CD4-positive, alpha-beta T cell treated with Interleukin-2 at 100 ng/mL for 4 hours (primary cell): ENCODE measurements around the gene GPER1.
"Not testable (repeated sequence)": the region's sequence is repeated elsewhere in the genome, so short reads cannot be mapped to it uniquely, and the experiment has no call there.

Source experiments
- DNase-seq: peaks from one replicate; pipeline ENCODE4 v3.0.0-alpha.2; 2020; ENCODE audit warnings: low spot score

Gene GPER1

DNA sequence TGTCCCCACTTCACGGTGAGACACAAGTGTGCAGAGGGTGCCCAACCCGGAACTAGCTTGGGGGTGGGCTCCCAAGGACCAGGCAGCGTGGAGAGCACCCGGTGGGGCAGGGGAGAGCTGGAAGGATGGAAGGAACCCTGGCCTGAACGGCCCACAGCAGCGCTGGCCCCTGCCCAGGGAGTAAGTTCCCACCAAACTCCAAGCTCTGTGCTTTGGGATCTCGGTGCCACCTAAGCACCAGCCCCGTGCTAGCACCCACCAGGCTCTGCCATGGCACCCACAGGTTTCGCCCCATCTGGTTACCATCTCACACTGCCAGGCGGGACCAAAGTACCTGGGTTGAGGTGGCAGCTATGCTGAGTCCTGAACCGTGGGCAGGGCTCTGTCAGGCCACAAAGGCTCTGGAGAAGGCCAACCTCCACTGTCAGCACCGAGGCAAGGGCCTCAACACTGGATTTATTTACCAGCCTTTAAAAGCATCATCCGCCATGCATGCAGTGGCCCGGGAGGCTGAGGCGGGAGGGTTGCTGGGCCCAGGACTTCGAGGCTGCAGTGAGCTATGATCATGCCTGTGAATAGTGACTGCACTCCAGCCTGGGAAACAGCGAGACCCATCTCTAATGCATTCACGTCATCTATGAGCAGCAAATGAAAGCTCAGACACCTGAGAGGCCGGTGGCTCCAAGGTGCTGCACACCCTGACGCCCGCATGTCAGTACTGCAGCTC lies 16.0 kb downstream of the GPER1 start:
- no peak for DNase-seq

DNA sequence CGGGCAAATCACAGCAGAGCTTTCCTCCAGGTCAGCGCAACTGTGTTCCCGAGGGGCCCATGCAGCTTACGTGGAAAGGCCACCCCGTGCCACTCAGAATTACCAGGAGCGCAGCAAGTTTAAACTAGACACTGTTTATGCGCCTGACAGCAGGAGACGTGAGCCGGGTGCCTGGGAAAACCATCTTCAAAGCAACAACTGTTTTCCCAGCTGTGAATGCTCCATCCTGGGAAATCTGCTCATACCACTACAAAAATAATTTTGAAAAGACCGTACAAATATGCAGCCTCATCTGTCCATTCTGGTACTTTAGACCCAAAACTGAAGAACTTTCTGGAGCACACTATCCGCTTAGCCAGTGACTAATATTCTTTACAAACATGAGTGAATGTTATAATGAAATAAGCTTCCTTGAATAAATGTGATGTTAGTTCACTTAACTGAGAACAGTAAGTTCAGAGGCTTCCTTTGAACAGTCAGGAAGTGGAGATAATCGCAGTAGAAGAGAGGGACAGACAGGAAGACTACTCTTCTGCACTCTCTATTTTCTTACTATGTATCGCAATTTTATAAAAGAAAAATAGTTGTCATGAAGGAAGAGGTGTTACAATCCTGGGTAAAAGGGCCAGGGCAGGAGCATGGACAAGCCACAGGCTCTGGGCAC lies 16.7 kb downstream of the GPER1 start:
- DNase-seq: no peak

DNA sequence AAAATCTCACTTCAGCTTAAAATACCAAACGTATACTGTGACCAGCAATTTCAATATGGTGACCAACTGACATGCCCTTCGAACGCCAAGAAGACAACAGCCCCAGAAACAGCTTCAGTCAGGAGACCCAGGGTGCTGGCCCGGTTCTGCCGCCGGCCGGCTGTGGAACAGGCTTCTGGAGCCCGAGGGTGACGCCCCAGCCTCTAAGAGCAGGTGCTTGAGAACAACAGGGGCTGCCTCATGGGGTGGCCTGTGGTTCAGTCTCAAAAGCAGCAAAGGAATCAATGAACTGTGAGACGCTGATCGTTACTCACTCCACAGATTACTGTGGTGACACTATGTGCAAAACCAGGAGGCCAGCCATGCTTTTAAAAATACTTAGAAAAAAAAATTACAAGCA lies 17.3 kb downstream of the GPER1 start:
- DNase-seq: no peak

DNA sequence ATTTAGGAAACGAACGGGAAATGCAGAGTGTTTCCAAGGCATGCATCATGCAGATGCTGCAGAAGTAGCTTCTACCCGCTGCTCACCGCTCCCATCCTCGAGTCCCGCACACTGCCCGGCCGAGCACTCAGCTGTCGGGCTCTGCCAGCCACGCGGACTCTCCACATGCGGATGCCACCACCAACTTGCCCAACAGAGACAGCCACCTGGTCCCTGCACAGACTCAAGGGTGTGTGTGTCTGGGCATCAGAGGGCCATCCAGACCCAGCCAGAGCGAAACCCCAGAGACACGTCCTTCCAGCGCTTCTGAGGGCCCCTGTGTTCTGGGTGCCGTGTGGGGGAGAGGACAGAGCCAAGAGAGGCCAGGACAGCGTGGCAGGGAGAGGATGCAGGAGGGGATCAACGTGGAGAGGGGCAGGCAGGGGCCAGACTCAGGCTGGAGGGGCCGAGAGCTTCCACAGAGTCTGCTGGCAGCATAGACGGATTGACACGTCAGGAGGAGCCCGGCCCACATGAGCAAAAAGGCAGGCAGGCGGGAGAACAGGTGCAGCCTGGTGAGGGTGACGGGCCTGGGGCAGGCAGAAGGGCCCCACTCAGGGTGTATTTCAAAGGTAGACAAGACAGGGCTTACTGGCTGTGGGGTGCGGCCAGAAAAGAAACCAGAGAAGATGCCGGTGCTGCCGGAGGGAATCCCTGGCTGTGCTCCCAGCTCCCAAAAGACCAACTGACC lies 18.3 kb downstream of the GPER1 start:
- no peak for DNase-seq

DNA sequence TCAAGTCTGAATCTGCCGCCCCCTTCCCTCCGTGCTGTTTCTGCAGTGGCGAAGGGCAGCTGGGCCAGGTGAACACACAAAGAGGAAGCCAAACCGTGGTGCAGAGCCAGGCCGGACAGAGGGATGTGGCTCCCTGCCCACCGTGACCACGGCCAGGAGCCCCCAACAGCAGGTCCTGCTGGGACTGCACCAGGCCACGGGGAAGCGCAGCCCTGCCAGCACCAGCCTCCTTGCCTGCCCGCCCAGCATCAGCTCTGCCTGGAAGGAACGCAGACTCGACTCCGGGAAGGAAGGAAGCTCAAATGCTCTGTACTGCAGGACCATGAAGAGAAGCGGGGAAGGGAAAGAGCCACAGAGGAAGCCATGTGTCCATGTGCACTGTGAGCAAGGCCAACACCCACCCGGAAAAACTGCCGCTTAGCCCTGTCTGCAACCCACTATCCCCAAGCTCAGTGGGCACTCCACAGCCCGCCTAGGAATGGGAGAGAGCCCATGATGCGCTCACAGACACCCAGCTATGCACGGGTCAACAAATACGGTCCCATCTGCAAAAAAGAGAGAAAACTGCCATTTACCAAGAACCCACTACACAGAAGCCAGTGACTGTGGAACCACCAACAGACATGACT lies 19.0 kb downstream of the GPER1 start:
- no peak for DNase-seq

DNA sequence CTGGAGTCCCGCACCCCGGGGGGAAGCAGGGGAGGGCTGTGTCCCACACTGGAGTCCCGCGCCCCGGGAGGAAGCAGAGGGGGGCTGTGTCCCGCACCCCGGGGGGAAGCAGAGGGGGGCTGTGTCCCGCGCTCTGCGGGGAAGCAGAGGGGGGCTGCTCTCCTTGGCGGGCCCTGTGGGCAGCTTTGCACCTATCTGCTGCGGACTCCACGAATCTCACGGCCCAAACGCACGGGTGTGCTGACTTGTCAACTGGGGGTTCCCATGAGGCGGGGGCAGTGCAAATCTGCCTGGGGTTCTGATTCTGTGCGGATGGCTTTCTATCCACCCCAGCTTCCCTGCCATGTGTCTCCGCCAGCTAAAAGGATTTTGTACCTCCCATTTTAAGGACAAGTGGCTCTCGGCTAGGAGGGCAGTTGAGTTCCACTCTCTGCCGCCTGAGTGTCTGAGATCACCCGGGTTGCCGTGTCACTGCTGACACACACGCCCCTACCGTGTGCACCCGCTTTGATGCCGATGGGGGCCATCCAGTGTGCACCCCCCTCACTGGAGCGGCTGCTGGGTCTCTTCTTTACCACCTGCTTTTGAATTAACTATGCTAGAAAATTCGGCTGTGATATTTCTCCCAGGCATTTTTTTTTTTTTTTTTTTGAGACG lies 20.5 kb downstream of the GPER1 start:
- no peak for DNase-seq

DNA sequence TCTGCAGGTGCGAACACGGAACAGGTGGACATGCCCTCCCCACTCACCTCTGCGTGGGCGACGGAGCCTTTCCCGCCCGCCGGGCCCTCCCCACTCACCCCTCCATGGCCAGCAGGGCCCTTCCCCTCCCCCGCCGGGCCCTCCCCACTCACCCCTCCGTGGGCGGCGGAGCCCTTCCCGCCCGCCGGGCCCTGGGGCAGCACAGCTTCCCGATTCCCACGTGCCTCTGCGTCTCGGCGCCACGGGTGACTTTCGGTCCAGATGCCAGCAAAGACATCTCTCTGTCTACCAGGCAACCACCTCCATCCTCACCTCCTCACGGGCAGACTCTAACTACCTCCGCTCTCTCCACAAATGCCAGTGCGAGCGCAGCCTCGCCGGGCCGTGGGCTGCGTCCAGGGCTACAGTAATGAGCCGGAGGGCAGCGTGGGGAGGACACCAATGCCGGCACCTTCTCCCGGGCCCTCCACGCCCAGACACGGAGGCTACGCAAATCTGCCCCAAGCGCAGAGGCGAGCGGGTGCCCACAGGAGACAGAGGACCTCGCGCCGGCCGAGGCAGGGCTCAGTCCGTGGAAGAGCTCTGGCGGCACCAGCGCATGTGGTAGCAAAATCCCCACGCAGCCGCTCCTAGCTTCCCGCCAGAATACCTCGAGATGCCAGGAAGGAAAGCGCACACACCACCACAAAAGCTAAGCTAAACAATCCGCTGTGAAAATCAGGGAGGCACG lies 21.8 kb downstream of the GPER1 start:
- no peak for DNase-seq

DNA sequence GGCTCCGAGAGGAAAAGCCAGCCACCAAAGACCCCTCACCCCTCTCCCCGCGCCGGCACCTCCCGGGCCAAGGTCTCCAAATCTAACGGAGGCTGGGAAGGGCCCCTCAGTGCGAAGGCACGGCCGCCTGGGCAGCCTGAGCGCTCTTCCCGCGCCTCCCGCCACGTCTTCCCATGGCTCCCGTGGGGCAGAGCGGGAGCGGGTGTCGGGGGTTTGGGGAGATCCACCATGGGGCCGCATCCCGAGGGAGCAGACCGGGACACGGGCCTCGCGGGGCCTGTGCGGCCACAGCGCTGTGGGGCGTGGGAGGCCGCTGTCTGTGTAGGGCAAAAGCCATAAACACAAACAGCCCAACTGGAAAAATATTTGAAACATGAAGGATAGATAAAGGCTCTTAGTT lies 22.4 kb downstream of the GPER1 start:
- DNase-seq: no peak

DNA sequence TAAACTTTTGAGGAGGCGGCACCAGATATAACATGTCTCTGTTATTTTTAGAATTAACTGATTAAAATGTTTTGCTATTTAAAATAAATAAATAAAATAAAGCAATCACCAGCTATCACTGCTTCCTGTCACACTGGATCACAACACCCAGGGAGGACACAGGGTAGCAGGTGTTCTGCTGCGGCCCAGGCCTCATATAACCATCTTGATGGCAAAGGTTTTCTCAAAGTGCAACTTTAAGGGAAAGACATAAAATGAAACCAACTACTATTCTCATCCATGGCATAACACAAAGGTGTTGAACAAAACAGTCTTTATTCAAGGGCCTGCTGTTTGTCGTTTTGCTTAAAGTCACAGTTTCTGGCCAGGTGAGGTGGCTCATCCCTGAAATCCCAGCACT lies 23.2 kb downstream of the GPER1 start:
- no peak for DNase-seq

DNA sequence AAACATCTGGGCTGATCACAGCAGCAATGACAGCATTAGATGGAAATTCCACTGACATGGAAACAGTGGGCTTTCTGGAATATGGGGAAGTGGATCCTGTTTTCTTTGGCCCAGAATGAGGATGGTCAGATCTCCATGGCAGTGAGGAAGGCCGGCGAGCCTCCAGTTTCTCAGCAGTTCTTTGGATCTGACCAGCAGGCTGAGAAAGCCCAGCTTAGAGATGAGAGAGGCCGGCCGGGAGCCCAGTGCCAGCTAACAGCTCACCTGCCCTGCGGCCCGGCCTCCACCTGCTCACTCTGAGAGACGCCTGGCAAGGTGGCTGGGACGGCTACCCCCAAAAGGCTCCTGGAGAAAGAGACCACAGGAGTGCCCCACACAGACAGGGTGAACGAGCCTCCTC lies 24.2 kb downstream of the GPER1 start:
- no peak for DNase-seq

DNA sequence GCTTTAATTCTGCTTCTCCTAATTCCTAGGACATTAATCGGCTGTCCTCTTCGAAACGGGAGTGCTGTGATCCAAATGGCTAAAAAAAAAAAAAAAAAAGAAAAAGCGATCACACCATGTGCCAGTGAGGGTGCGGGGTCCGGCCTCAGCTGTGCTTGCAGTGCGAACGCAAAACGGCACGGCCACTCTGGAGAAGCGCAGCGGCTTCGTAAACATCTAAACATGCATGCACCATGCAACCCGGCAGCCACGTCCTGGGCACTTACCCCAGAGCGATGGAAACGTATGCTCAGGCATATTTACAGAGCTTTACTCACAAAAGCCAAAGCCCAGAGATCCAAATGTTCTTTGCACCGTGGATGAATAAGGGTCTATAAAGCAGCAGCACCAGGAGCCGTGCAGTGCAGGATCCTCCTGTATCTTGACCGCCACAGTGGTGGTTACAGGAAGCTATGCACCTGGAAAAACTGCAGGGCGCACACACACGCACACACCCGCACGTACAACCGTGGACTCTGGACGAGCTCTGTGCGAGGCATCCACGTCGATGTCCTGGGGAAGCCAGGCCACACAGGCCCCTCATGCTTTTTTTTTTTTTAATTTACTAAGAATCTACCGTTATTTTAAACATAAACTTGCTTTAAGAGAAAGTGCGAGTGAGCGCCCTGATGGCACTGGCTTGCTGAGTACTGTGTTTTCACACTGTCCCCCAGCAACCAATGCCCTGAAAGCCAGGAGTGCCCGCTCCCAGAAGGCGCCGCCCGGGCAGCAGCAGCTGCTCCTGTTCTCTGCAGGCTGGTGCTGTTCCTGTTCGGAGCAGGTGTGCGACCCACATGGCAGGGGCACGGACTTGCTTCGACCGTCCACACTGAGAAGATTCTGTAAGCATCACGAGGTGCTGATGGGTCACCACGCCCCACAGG lies 25.0 kb downstream of the GPER1 start:
- no peak for DNase-seq

DNA sequence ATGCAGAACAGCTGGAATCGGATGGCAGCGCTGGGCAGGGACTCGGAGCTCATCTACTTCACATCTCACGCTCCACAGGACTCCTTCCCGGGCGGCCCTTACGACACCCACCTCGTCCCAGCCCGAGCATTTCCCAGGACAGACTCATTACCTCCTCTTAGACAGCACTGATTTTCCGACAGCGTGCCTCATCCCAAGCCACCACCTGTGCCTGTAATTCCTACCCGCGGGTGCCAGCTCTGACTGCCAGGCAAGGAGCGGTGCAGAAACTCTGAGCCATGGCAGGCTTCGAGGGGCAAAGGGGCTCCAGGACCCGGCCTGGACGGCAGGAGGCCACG lies 25.6 kb downstream of the GPER1 start:
- no peak for DNase-seq

DNA sequence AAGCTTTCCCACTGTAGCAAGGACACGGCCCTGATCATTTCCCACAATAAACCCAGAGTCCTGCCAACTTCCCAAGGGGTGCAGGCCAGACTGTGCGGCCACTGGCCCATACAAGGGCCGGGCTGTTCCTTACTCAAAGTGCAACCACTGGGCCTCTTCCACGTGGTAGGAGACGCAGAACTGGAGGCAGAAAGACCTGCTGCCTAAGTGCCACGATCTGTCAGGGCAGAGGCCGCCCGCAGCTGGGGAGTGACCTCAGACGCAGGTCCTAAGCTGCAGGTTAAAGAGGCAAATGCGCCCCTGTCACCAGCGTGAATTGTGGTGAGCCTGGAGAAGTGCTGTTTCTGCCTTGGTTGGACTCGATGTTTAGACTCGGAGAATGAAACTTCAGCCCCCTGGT lies 26.2 kb downstream of the GPER1 start:
- DNase-seq: no peak

DNA sequence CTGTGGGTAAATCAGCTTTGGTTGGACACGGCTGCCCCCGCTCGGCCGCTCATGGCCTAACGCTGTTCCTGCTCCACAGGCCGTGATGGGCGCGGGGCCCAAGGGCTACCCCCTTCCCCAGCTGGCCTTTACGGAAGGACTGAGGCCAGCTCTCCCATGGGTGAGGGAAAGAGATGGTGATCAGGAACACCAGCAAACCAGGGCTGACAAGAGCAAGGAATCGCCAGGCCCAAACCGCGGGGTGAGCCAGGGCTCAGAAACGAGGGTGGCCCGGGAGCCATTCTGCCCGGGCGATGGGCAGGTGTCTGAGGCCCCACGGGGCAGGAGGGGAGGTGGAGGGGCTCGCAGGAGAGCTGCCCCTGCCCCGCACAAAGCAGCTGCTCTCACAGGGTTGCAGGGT lies 26.6 kb downstream of the GPER1 start:
- no peak for DNase-seq

DNA sequence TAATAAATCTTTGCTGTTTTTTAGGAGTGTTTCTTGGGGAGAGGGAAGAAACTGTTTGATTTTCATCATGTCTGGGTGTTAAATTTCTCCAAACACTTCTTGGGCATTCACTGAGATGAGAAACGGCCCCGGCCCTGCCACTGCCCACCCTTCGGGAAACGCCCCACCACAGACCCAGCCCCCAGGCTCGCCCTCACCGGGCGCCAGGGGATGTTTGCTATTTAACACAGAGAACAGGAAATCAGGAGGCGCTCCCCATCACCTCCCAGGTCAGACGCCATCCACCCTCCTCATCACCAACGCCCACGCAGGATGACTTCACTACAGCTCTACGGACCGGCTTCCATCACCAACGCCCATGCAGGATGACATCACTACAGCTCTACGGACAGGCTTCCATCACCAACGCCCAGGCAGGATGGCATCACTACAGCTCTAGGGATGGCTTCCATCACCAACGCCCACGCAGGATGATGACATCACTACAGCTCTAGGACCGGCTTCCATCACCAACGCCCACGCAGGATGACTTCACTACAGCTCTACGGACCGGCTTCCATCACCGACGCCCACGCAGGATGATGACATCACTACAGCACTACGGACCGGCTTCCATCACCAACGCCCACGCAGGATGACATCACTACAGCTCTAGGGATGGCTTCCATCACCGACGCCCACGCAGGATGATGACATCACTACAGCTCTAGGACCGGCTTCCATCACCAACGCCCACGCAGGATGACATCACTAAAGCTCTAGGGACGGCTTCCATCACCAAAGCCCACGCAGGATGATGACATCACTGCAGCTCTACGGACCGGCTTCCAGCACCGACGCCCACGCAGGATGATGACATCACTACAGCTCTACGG lies 27.5 kb downstream of the GPER1 start:
- DNase-seq: not testable (repeated sequence)

DNA sequence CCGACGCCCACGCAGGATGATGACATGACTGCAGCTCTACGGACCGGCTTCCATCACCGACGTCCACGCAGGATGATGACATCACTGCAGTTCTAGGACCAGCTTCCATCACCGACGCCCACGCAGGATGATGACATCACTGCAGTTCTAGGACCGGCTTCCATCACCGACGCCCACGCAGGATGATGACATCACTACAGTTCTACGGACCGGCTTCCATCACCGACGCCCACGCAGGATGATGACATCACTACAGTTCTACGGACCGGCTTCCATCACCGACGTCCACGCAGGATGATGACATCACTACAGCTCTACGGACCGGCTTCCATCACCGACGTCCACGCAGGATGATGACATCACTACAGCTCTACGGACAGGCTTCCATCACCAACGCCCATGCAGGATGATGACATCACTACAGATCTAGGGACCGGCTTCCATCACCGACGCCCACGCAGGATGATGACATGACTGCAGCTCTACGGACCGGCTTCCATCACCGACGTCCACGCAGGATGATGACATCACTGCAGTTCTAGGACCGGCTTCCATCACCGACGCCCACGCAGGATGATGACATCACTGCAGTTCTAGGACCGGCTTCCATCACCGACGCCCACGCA lies 28.6 kb downstream of the GPER1 start:
- DNase-seq: not testable (repeated sequence)

DNA sequence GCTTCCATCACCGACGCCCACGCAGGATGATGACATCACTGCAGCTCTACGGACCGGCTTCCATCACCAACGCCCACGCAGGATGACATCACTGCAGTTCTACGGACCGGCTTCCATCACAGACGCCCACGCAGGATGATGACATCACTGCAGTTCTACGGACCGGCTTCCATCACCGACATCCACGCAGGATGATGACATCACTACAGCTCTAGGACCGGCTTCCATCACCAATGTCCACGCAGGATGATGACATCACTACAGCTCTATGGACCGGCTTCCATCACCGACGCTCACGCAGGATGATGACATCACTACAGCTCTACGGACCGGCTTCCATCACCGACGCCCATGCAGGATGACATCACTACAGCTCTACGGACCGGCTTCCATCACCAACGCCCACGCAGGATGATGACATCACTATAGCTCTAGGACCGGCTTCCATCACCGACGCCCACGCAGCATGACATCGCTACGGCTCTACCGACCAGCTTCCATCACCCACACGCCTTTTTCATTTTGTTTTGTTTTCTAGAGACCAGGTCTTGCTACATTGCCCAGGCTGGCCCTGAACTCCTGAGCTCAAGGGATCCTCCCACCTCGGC lies 29.5 kb downstream of the GPER1 start:
- DNase-seq: no peak

DNA sequence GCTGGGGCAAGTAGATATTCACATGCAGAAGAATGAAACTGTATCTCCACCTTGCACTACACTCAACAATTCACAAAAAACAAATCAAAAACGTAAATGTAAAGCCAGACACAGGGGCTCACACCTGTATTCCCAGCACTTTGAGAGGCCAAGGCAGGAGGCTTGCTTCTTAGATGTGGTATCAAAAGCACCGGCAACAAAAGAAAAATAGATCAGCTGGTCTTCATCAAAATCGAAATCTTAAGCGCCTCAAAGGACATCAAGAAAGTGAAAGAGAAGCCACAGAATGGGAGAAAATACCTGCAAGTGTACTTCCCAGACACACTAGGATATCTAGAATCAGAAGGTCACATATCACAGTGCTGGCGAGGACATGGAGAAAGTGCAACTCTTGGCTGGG lies 31.3 kb downstream of the GPER1 start:
- DNase-seq: no peak

DNA sequence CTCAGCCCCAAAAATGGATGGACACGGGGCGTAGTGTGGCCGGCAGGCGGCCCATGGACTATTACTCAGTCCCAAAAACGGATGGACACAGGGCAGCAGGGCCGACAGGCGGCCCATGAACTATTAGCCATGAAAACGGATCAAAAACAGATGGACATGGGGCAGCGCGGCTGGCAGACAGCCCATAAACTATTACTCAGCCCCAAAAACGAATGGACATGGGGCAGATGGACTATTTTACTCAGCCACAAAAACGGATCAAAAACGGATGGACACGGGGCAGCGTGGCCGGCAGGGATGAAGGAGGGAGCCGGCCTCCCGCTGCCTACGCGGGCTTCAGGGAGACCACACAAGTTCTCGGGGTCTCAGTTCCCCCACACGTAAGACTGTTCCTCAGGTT lies 32.9 kb downstream of the GPER1 start:
- no peak for DNase-seq
